HEK293 (cell line): ENCODE measurements around the gene PLEKHD1.

Experiments
- CTCF ChIA-PET: fragments of 350-600 bp; formaldehyde crosslinking; extraction: SDS; loops from one replicate; lab custom pipeline; 2021; ENCODE audit warnings: antibody characterized with exemption; lab: Yijun Ruan, JAX
- POLR2A ChIA-PET: fragments of 300-600 bp; formaldehyde crosslinking; extraction: SDS; loops from one replicate; lab custom pipeline; 2020; ENCODE audit warnings: antibody characterized with exemption, inconsistent platforms; lab: Yijun Ruan, JAX
- H3K27ac ChIP-seq: fragments of 200-500 bp; sonication (Bioruptor generic); 2 replicates; pipeline ENCODE4 v1.5.1; 2014; ENCODE audit warnings: low read depth, low read length, control low read depth, inconsistent platforms; ENCODE audit errors: extremely low read depth
- H3K36me3 ChIP-seq, 2 experiments: fragments of 200-500 bp in 1 of 2; sonication (Bioruptor generic) in 1 of 2; 1 replicate in 1 of 2; 2 replicates in 1 of 2; pipeline ENCODE4 v1.5.1; 2014 to 2017; ENCODE audit warnings: inconsistent platforms in 2 of 2, low read length in 2 of 2; ENCODE audit not compliant: control insufficient read depth in 2 of 2, insufficient read depth in 1 of 2
- H3K4me1 ChIP-seq: fragments of 200-500 bp; sonication (Bioruptor generic); 2 replicates; pipeline ENCODE4 v1.5.1; 2014; ENCODE audit warnings: mild to moderate bottlenecking, low read length, inconsistent platforms; ENCODE audit not compliant: control insufficient read depth, insufficient read depth
- H3K4me3 ChIP-seq: 2 replicates; pipeline ENCODE4 v1.5.1; 2011; ENCODE audit warnings: low read depth, mild to moderate bottlenecking, control low read depth, low read length, moderate library complexity
- H3K9me3 ChIP-seq: fragments of 200-500 bp; sonication (Bioruptor generic); 2 replicates; pipeline ENCODE4 v1.5.1; 2014; ENCODE audit warnings: low read depth, low read length, inconsistent platforms; ENCODE audit not compliant: control insufficient read depth, insufficient read depth
- KLF7 ChIP-seq: fragments of 450-650 bp; formaldehyde crosslinking; IDR thresholded peaks from 2 replicates; pipeline ENCODE4 v1.5.1; 2016; ENCODE audit warnings: missing biosample characterization, missing genetic modification characterization, borderline replicate concordance
- OSR2 ChIP-seq: fragments of 450-650 bp; formaldehyde crosslinking; IDR thresholded peaks from 2 replicates; pipeline ENCODE4 v1.5.1; 2016; ENCODE audit warnings: missing biosample characterization, missing genetic modification characterization
- SCRT2 ChIP-seq: fragments of 450-650 bp; formaldehyde crosslinking; IDR thresholded peaks from 2 replicates; pipeline ENCODE4 v1.5.1; 2016; ENCODE audit warnings: missing biosample characterization, missing genetic modification characterization
- SETDB1 ChIP-seq: IDR thresholded peaks from one replicate; pipeline ENCODE4 v1.6.1; 2017; ENCODE audit warnings: mild to moderate bottlenecking, low read length, moderate library complexity, mixed read lengths; ENCODE audit not compliant: insufficient read length
- YY2 ChIP-seq: fragments of 450-650 bp; formaldehyde crosslinking; IDR thresholded peaks from 2 replicates; pipeline ENCODE4 v1.5.1; 2016; ENCODE audit warnings: missing biosample characterization, missing genetic modification characterization
- ZBTB17 ChIP-seq: fragments of 450-650 bp; formaldehyde crosslinking; IDR thresholded peaks from 2 replicates; pipeline ENCODE4 v1.5.1; 2016; ENCODE audit warnings: missing biosample characterization, missing genetic modification characterization
- ZFHX2 ChIP-seq: fragments of 450-650 bp; formaldehyde crosslinking; conservative IDR thresholded peaks from 2 replicates; pipeline ENCODE4 v1.5.1; 2016; ENCODE audit warnings: missing biosample characterization, missing genetic modification characterization
- ZFP69B ChIP-seq: fragments of 450-650 bp; formaldehyde crosslinking; IDR thresholded peaks from 2 replicates; pipeline ENCODE4 v1.5.1; 2016; ENCODE audit warnings: missing biosample characterization, missing genetic modification characterization
- ZNF121 ChIP-seq: fragments of 450-650 bp; formaldehyde crosslinking; IDR thresholded peaks from 2 replicates; pipeline ENCODE4 v1.5.1; 2016; ENCODE audit warnings: missing biosample characterization, missing genetic modification characterization
- ZNF184 ChIP-seq: fragments of 450-650 bp; IDR thresholded peaks from 2 replicates; pipeline ENCODE4 v1.5.1; 2018; ENCODE audit warnings: missing biosample characterization, mild to moderate bottlenecking, missing genetic modification characterization
- ZNF19 ChIP-seq: fragments of 450-650 bp; formaldehyde crosslinking; IDR thresholded peaks from 2 replicates; pipeline ENCODE4; 2016; ENCODE audit warnings: missing biosample characterization, missing genetic modification characterization, low read depth
- ZNF366 ChIP-seq: fragments of 450-650 bp; formaldehyde crosslinking; conservative IDR thresholded peaks from 2 replicates; pipeline ENCODE4 v1.5.1; 2016; ENCODE audit warnings: missing biosample characterization, missing genetic modification characterization
- ZNF48 ChIP-seq: fragments of 450-650 bp; formaldehyde crosslinking; IDR thresholded peaks from 2 replicates; pipeline ENCODE4 v1.5.1; 2016; ENCODE audit warnings: missing biosample characterization, missing genetic modification characterization
- ZNF501 ChIP-seq: fragments of 450-650 bp; formaldehyde crosslinking; IDR thresholded peaks from 2 replicates; pipeline ENCODE4 v1.5.1; 2016; ENCODE audit warnings: missing biosample characterization, missing genetic modification characterization
- ZNF600 ChIP-seq: fragments of 450-650 bp; formaldehyde crosslinking; IDR thresholded peaks from 2 replicates; pipeline ENCODE4 v1.5.1; 2016; ENCODE audit warnings: missing biosample characterization, missing genetic modification characterization
- ZNF624 ChIP-seq: fragments of 450-650 bp; formaldehyde crosslinking; IDR thresholded peaks from 2 replicates; pipeline ENCODE4 v1.5.1; 2017; ENCODE audit warnings: missing biosample characterization, missing genetic modification characterization
- ZNF626 ChIP-seq: fragments of 450-650 bp; sonication (Bioruptor Pico); formaldehyde crosslinking; IDR thresholded peaks from 2 replicates; pipeline ENCODE4 v1.5.1; 2018; ENCODE audit warnings: missing biosample characterization, missing genetic modification characterization, inconsistent platforms
- ZNF629 ChIP-seq: fragments of 450-650 bp; formaldehyde crosslinking; IDR thresholded peaks from 2 replicates; pipeline ENCODE4 v1.5.1; 2017; ENCODE audit warnings: missing biosample characterization, missing genetic modification characterization
- ZNF660 ChIP-seq: fragments of 450-650 bp; IDR thresholded peaks from 2 replicates; pipeline ENCODE4 v1.5.1; 2018; ENCODE audit warnings: missing biosample characterization, mild to moderate bottlenecking, missing genetic modification characterization
- ZNF670 ChIP-seq: fragments of 450-650 bp; formaldehyde crosslinking; IDR thresholded peaks from 2 replicates; pipeline ENCODE4 v1.5.1; 2016; ENCODE audit warnings: missing biosample characterization, missing genetic modification characterization, low read depth
- TF ChIP-seq, protein P1 (sequence below): fragments of 450-650 bp; formaldehyde crosslinking; IDR thresholded peaks from 2 replicates; pipeline ENCODE4 v1.5.1; 2016; ENCODE audit warnings: missing biosample characterization, missing genetic modification characterization

The PLEKHD1 gene

DNA sequence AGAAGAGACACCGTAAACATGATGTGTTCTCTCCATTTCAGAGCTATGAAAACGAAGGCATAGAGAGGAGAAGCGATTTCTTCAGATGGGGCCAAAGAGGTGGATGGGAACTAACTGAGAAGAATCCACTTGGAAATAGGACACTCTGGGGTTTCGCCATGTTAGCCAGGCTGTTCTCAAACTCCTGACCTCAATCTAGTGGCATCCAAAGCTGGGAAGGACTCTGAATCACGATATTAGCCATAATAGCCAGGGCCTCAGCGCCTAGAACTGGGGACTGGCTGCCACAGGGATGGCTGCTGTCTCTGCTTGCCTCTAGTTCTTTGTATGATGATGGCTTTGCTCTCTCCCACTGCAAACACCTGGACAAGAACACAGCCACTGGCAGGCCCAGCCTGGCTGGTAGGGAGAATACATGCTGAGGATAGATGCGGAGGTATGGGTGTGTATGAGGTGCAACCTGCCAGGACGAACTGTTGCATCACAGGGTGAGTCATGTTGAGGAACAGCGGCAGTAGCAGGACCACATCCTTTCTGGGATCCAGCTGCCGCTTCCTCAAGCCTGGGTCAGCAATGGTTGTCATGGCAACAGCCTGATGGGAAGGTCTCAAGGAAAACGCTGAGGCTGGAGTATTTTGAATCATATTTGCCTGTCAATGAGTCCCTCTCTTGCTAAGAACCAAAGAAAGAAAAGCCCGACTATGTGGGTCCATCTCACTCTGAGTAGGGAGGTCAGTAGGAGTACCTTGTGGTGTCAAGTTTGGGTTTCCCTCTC, 59.0 kb downstream of the PLEKHD1 start:
- CTCF ChIA-PET = interaction anchor here (0.6 to 5.5 kb wide), 5 partner anchors 8 to 241 kb away, joined by 3 to 34 read pairs (median 10); partner anchors contain the start of gene CCDC177
- TF ChIP-seq ZNF184 (tag by site-specific recombination) (no peak), ZNF629 (peak; percentile 34; the same call in 1 of the 2 replicates), OSR2 (tag by site-specific recombination) (peak; percentile 67), ZNF600 (peak; percentile 47; the same call in 1 of the 2 replicates), SETDB1 (no peak), ZBTB17 (tag by site-specific recombination) (peak; percentile 37; the same call in 1 of the 2 replicates), SCRT2 (peak; percentile 81), KLF7 (tag by site-specific recombination) (no peak), ZNF660 (tag by site-specific recombination) (no peak), ZNF366 (0 out of 2 replicates have a peak, but pooled peaks have one; percentile 15)
- TF ChIP-seq, protein P1, sequence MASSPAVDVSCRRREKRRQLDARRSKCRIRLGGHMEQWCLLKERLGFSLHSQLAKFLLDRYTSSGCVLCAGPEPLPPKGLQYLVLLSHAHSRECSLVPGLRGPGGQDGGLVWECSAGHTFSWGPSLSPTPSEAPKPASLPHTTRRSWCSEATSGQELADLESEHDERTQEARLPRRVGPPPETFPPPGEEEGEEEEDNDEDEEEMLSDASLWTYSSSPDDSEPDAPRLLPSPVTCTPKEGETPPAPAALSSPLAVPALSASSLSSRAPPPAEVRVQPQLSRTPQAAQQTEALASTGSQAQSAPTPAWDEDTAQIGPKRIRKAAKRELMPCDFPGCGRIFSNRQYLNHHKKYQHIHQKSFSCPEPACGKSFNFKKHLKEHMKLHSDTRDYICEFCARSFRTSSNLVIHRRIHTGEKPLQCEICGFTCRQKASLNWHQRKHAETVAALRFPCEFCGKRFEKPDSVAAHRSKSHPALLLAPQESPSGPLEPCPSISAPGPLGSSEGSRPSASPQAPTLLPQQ (tag by site-specific recombination) = 0 out of 2 replicates have a peak, but pooled peaks have one; percentile 28
- Histone ChIP-seq H3K27ac (no peak overlapping the region), H3K4me1 (no peaks in the 10 kb centered on the region), H3K36me3 (no peaks in the 10 kb centered on the region), H3K9me3 (no peaks in the 10 kb centered on the region), H3K4me3 (no peak overlapping the region)
- POLR2A ChIA-PET = interaction anchor here (1.4 kb wide), 1 partner anchor 30 kb away, joined by 3 read pairs; no protein-coding TSS in a partner anchor

DNA sequence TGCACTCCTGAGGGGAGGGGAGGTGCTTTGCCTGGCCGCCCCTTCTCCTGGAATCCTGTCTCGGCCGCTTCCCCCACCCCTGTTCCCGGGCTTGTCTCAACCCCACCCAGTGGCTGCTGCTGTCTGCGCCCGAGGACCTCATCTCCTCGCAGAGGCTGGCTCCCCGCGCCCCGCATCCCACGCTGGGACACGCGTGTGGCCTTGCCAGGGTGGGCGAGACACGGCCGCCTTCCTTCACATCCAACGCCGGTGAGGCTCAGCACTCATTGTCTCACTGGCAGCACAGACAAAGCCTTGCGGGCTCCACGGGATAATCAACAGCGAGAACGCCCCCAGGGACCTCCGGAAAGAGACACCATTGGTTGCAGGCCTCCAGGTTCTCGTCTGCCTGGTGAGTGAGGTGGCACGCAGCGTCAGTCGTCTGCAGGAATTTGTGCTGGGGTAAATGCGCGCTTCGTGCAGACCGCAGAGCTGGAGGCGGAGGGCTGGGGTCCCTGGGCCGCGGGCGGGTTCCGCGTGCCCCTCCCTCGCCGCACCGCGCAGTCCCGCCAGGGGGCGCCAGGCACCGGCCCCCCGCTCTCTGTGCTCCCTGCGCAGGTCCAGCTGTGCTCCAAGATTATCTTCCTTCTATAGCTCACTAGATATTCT, 63.3 kb downstream of the PLEKHD1 start:
- H3K4me3 ChIP-seq = no peak overlapping the region
- H3K9me3 ChIP-seq = no peaks in the 10 kb centered on the region
- H3K36me3 ChIP-seq = no peaks in the 10 kb centered on the region
- no peak overlapping the region for H3K27ac ChIP-seq
- CTCF ChIA-PET = interaction anchor here (0.5 to 5.5 kb wide), 18 partner anchors 10 to 424 kb away, joined by 3 to 34 read pairs (median 4); partner anchors contain the start of gene CCDC177
- POLR2A ChIA-PET = no interaction called here
- no peaks in the 10 kb centered on the region for H3K4me1 ChIP-seq
- TF ChIP-seq YY2 (no peak), ZNF624 (no peak), ZNF48 (tag by site-specific recombination) (no peak), ZFP69B (no peak), ZNF19 (tag by site-specific recombination) (no peak), ZNF670 (tag by site-specific recombination) (no peak), ZNF121 (tag by site-specific recombination) (no peak), ZNF626 (tag by site-specific recombination) (no peak)
- TF ChIP-seq, all 188 proteins: peak for 0

DNA sequence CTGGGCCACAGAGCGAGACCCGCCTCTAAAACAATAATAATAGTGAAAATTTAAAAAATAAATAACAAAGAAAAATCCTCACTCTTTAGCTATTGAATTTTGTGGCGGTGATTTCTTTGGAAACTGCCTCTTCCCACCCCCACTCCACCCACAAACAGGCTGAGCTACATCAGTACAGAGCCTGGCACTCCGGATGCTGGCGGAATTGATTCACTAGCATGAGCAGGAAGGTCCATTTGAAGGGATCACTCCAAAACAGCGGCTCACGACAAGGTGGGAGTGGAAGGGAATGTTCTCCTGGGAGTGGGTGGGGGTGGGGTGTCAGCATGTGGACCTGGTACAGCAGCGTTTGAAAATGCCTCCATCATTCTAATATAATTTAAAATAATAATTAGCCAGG, 64.0 kb downstream of the PLEKHD1 start:
- no peaks in the 10 kb centered on the region for H3K36me3 ChIP-seq
- ChIA-PET CTCF (interaction anchor here (0.6 to 5.5 kb wide), 14 partner anchors 10 to 568 kb away, joined by 3 to 34 read pairs (median 4); partner anchors contain the start of gene CCDC177), POLR2A (no interaction called here)
- H3K9me3 ChIP-seq = no peaks in the 10 kb centered on the region
- no peak overlapping the region for H3K27ac ChIP-seq
- H3K4me3 ChIP-seq = no peak overlapping the region
- TF ChIP-seq ZNF501 = no peak
- TF ChIP-seq ZFHX2 = peak; percentile 37
- H3K4me1 ChIP-seq = no peaks in the 10 kb centered on the region
